IMR-90 (cell line): ENCODE measurements around the gene PTBP1. TPM values are rescaled to one million over a fixed set of nuclear protein-coding genes. Genes with fewer than 3 reads are reported as not detected.

Source experiments
- ATAC-seq: fragments of 200-7000 bp; cut with Tn5 transposase; 2 replicates; pipeline ENCODE4 v1.9.1; 2020; ENCODE audit warnings: low read depth, mild to moderate bottlenecking, moderate library complexity
- BruUV-seq: library from RNA; stranded (reverse); fragments of 400-500 nt; replicated peaks from 2 replicates; lab custom pipeline; 2021; lab: Mats Ljungman, UMichigan
- CTCF ChIA-PET: fragments of 300-600 bp; formaldehyde crosslinking; extraction: SDS; loops from one replicate; lab custom pipeline; 2021; ENCODE audit warnings: antibody characterized with exemption; lab: Yijun Ruan, JAX
- POLR2A ChIA-PET: fragments of 300-600 bp; sonication (Branson Sonifier 250); formaldehyde crosslinking; loops from one replicate; lab custom pipeline; 2022; ENCODE audit warnings: antibody characterized with exemption; ENCODE audit not compliant: unreplicated experiment; lab: Charles Lee
- DNase-seq: peaks from one replicate; pipeline ENCODE4 v3.0.0; 2013
- H2AFZ ChIP-seq: replicated peaks from 2 replicates; pipeline ENCODE3; 2013; ENCODE audit warnings: low read length, mild to moderate bottlenecking; ENCODE audit not compliant: poor library complexity
- H2AK5ac ChIP-seq: 2 replicates; pipeline ENCODE4 v1.6.1; 2013; ENCODE audit warnings: low read depth, low read length, inconsistent platforms
- H2AK9ac ChIP-seq: replicated peaks from 2 replicates; pipeline ENCODE3; 2013; ENCODE audit warnings: mild to moderate bottlenecking, low read depth, low read length, moderate library complexity; ENCODE audit not compliant: poor library complexity
- H2BK120ac ChIP-seq: 2 replicates; pipeline ENCODE4 v1.6.1; 2013; ENCODE audit warnings: low read depth, low read length, inconsistent platforms
- H2BK15ac ChIP-seq: 3 replicates; pipeline ENCODE4 v1.6.1; 2013; ENCODE audit warnings: low read depth, low read length, inconsistent platforms
- H2BK20ac ChIP-seq: 2 replicates; pipeline ENCODE4 v1.6.1; 2013; ENCODE audit warnings: low read depth, mild to moderate bottlenecking, inconsistent platforms, low read length, moderate library complexity
- H2BK5ac ChIP-seq: 2 replicates; pipeline ENCODE4 v1.6.1; 2013; ENCODE audit warnings: mild to moderate bottlenecking, low read depth, low read length, inconsistent platforms; ENCODE audit not compliant: poor library complexity, severe bottlenecking
- H3K14ac ChIP-seq: replicated peaks from 2 replicates; pipeline ENCODE4 v1.6.1; 2013; ENCODE audit warnings: low read depth, low read length, inconsistent platforms
- H3K18ac ChIP-seq: 2 replicates; pipeline ENCODE4 v1.6.1; 2013; ENCODE audit warnings: low read depth, low read length, control low read depth
- H3K23ac ChIP-seq: 2 replicates; pipeline ENCODE4 v1.6.1; 2013; ENCODE audit warnings: low read depth, low read length, inconsistent platforms
- H3K27ac ChIP-seq: 2 replicates; pipeline ENCODE4 v1.5.1; 2013; ENCODE audit warnings: mild to moderate bottlenecking, control low read depth, low read length; ENCODE audit not compliant: insufficient read depth
- H3K27me3 ChIP-seq: 2 replicates; pipeline ENCODE4 v1.6.1; 2013; ENCODE audit warnings: low read length; ENCODE audit not compliant: control insufficient read depth, insufficient read depth
- H3K36me3 ChIP-seq: 2 replicates; pipeline ENCODE4 v1.6.1; 2013; ENCODE audit warnings: low read length, mixed read lengths; ENCODE audit not compliant: control insufficient read depth, insufficient read depth
- H3K4ac ChIP-seq: 2 replicates; pipeline ENCODE4 v1.6.1; 2013; ENCODE audit warnings: low read depth, low read length, inconsistent platforms
- H3K4me1 ChIP-seq: 2 replicates; pipeline ENCODE4 v1.6.1; 2013; ENCODE audit warnings: low read length, mixed read lengths; ENCODE audit not compliant: control insufficient read depth, insufficient read depth
- H3K4me2 ChIP-seq: 2 replicates; pipeline ENCODE4 v1.6.1; 2013; ENCODE audit warnings: low read depth, mild to moderate bottlenecking, control low read depth, low read length, moderate library complexity
- H3K4me3 ChIP-seq: 2 replicates; pipeline ENCODE4 v1.5.1; 2013; ENCODE audit warnings: low read depth, mild to moderate bottlenecking, control low read depth, low read length, moderate library complexity; ENCODE audit not compliant: insufficient read depth
- H3K56ac ChIP-seq: 2 replicates; pipeline ENCODE4 v1.6.1; 2013; ENCODE audit warnings: low read length, inconsistent platforms; ENCODE audit not compliant: insufficient read depth; ENCODE audit errors: extremely low read depth
- H3K79me1 ChIP-seq, 2 experiments: 2 replicates each; pipeline ENCODE4 v1.6.1; 2013; ENCODE audit warnings: low read length in 2 of 2, inconsistent platforms in 1 of 2, low read depth in 1 of 2
- H3K9ac ChIP-seq: 2 replicates; pipeline ENCODE4 v1.6.1; 2013; ENCODE audit warnings: low read depth, low read length, control low read depth
- H3K9me1 ChIP-seq: 2 replicates; pipeline ENCODE4 v1.6.1; 2013; ENCODE audit warnings: low read length, inconsistent platforms; ENCODE audit not compliant: insufficient read depth
- H3K9me3 ChIP-seq: 2 replicates; pipeline ENCODE4 v1.6.1; 2013; ENCODE audit warnings: low read length; ENCODE audit not compliant: control insufficient read depth, insufficient read depth
- H4K20me1 ChIP-seq: 2 replicates; pipeline ENCODE4 v1.6.1; 2013; ENCODE audit warnings: low read length, inconsistent platforms; ENCODE audit not compliant: insufficient read depth
- H4K5ac ChIP-seq: 2 replicates; pipeline ENCODE4 v1.6.1; 2013; ENCODE audit warnings: mild to moderate bottlenecking, low read depth, low read length, control low read depth
- H4K8ac ChIP-seq, 2 experiments: 2 replicates each; pipeline ENCODE4 v1.6.1; 2013; ENCODE audit warnings: low read depth in 2 of 2, low read length in 2 of 2, control low read depth in 1 of 2, inconsistent platforms in 1 of 2
- H4K91ac ChIP-seq: 2 replicates; pipeline ENCODE4 v1.6.1; 2013; ENCODE audit warnings: low read depth, low read length, inconsistent platforms; ENCODE audit not compliant: insufficient read depth
- BHLHE40 ChIP-seq: fragments of 150-350 bp; IDR thresholded peaks from 2 replicates; pipeline ENCODE4 v1.6.1; 2016; ENCODE audit warnings: mild to moderate bottlenecking, low read depth, low read length
- CHD1 ChIP-seq: IDR thresholded peaks from 2 replicates; pipeline ENCODE4 v1.6.1; 2012; ENCODE audit warnings: low read depth, low read length, improper control_type of control experiment
- CTCF ChIP-seq: conservative IDR thresholded peaks from 2 replicates; pipeline ENCODE4 v1.5.1; 2012; ENCODE audit warnings: mild to moderate bottlenecking, low read depth, low read length, improper control_type of control experiment
- ELK1 ChIP-seq: fragments of 150-350 bp; IDR thresholded peaks from 2 replicates; pipeline ENCODE4 v1.6.1; 2016; ENCODE audit warnings: low read depth, mild to moderate bottlenecking, low read length, moderate library complexity, borderline replicate concordance
- FOS ChIP-seq: fragments of 150-350 bp; IDR thresholded peaks from 2 replicates; pipeline ENCODE4 v1.6.1; 2016; ENCODE audit warnings: low read depth, low read length
- MAZ ChIP-seq: IDR thresholded peaks from 2 replicates; pipeline ENCODE4 v1.6.1; 2012; ENCODE audit warnings: low read depth, mild to moderate bottlenecking, low read length, improper control_type of control experiment, moderate library complexity, borderline replicate concordance
- MXI1 ChIP-seq: IDR thresholded peaks from 2 replicates; pipeline ENCODE4 v1.6.1; 2012; ENCODE audit warnings: low read depth, mild to moderate bottlenecking, low read length, moderate library complexity, borderline replicate concordance
- NFE2L2 ChIP-seq: fragments of 150-350 bp; IDR thresholded peaks from 2 replicates; pipeline ENCODE4 v1.6.1; 2016; ENCODE audit warnings: low read depth, mild to moderate bottlenecking, low read length
- POLR2A ChIP-seq: IDR thresholded peaks from 2 replicates; pipeline ENCODE4 v1.6.1; 2012; ENCODE audit warnings: mild to moderate bottlenecking, low read depth, low read length
- RAD21 ChIP-seq: IDR thresholded peaks from 2 replicates; pipeline ENCODE4 v1.6.1; 2012; ENCODE audit warnings: low read length, improper control_type of control experiment
- RCOR1 ChIP-seq: IDR thresholded peaks from 2 replicates; pipeline ENCODE4 v1.6.1; 2012; ENCODE audit warnings: mild to moderate bottlenecking, low read length, improper control_type of control experiment; ENCODE audit not compliant: insufficient replicate concordance
- RFX5 ChIP-seq: IDR thresholded peaks from 2 replicates; pipeline ENCODE4 v1.8.0; 2012; ENCODE audit warnings: low read depth, mild to moderate bottlenecking, low read length, moderate library complexity
- USF2 ChIP-seq: fragments of 150-350 bp; IDR thresholded peaks from 2 replicates; pipeline ENCODE4 v1.6.1; 2017; ENCODE audit warnings: mild to moderate bottlenecking, antibody characterized with exemption, low read length, low read depth
- WGBS, 2 experiments: methylation state at CpG; one replicate each; pipeline versions ENCODE4 v1.1.5 to v1.1.7; 2013; ENCODE audit warnings: missing lambda C conversion rate in 2 of 2; ENCODE audit not compliant: insufficient read length in 1 of 2; ENCODE audit errors: extremely low coverage in 2 of 2; 5-methylcytosine and 5-hydroxymethylcytosine counted together
- dilution Hi-C: fragments of 300-500 bp; cut with HindIII; formaldehyde crosslinking; loops from one replicate; pipeline ENCODE4 v1.14.3; 2018; ENCODE audit warnings: low sequenced_read_pairs; ENCODE audit not compliant: unreplicated experiment
- in situ Hi-C: fragments of 300-500 bp; cut with MboI; formaldehyde crosslinking; loops from 3 replicates; pipeline ENCODE4 v1.14.3; 2019; ENCODE audit warnings: low sequenced_read_pairs, inconsistent platforms, mixed read lengths
- intact Hi-C: fragments of 100-400 bp; cut with micrococcal nuclease; formaldehyde crosslinking; loops from 2 replicates; pipeline ENCODE4 v1.10.0; 2022
- polyA plus RNA-seq, 3 experiments: library from polyadenylated mRNA; depleted of rRNA; stranded (reverse); fragments of >200 nt; gene quantifications; 2 replicates each; pipeline ENCODE4 v1.2.3, GENCODE V29; 2012; ENCODE audit warnings: low replicate concordance in 1 of 3
- total RNA-seq: library from RNA; depleted of rRNA; stranded (reverse); fragments of >200 nt; gene quantifications from 2 replicates; pipeline ENCODE4 v1.2.3, GENCODE V29; 2012

The PTBP1 gene
- total and polyA plus RNA-seq, 2 of the 4 experiments (the other 2 are of a cell fraction), result 146 to 269 TPM

GRCh38 chr19:852136-853013 is 55.1 kb downstream of the PTBP1 start, which contains the start of gene ELANE:
ELANE (plus strand) TSS chr19:852303; CDS start chr19:852329, 26 bp downstream.
- Histone ChIP-seq H3K23ac (no peak within 1 kb of the TSS), H3K9ac (no peak within 1 kb of the TSS), H2AK5ac (no peak within 1 kb of the TSS; the same call in 1 of the 2 replicates), H3K4me1 (peaks cover 6% of the 10 kb centered on the region), H4K91ac (no peak within 1 kb of the TSS), H3K18ac (no peak within 1 kb of the TSS; the same call in 1 of the 2 replicates), H3K79me1 (no peaks in the 10 kb centered on the region), H3K36me3 (no peaks in the 10 kb centered on the region), H4K8ac (peak within 1 kb of the TSS in 1 of 2 experiments; percentile 54; a peak in 1 of 4 replicates), H3K4me2 (no peak within 1 kb of the TSS; the same call in 1 of the 2 replicates), H3K27me3 (peaks cover 4% of the 10 kb centered on the region; the same call in 1 of the 2 replicates), H3K9me1 (no peaks in the 10 kb centered on the region), H4K5ac (no peak within 1 kb of the TSS; the same call in 1 of the 2 replicates), H2BK120ac (no peak within 1 kb of the TSS), H2BK5ac (no peak within 1 kb of the TSS), H3K4ac (no peak within 1 kb of the TSS), H2AFZ (no peak within 1 kb of the TSS), H2AK9ac (no peak within 1 kb of the TSS), H3K4me3 (no peak within 1 kb of the TSS), H3K27ac (peak within 1 kb of the TSS; percentile 90; the same call in 1 of the 2 replicates), H3K9me3 (no peaks in the 10 kb centered on the region), H2BK15ac (peak within 1 kb of the TSS; percentile 50; the same call in 1 of the 3 replicates), H3K14ac (no peak within 1 kb of the TSS), H4K20me1 (no peaks in the 10 kb centered on the region), H3K56ac (no peak within 1 kb of the TSS), H2BK20ac (no peak within 1 kb of the TSS)
- BruUV-seq, result no TSS peak
- ChIA-PET CTCF (no interaction called here), POLR2A (no interaction called here)
- in situ Hi-C loops (no loop called here), dilution Hi-C loops (no loop called here), intact Hi-C loops (no loop called here)
- DNase-seq (no peak), ATAC-seq (no peak)
- WGBS, 2 experiments, result 68% methylated on average over 8 of the region's 55 CpGs; no CpG with 5 or more reads in 1 of the 2 experiments
- TF ChIP-seq MAZ, result no peak
- TF ChIP-seq RFX5, result no peak
- TF ChIP-seq CTCF, result no peak
- TF ChIP-seq RCOR1, result no peak
- no peak for TF ChIP-seq RAD21
- no peak for TF ChIP-seq NFE2L2
- no peak for TF ChIP-seq POLR2A
- TF ChIP-seq ELK1, result no peak
- TF ChIP-seq BHLHE40, result no peak
- no peak for TF ChIP-seq USF2
- no peak for TF ChIP-seq MXI1
- no peak for TF ChIP-seq CHD1
- no peak for TF ChIP-seq FOS
